Activated T-helper 9 cell treated with anti-CD3 and anti-CD28 coated beads, Interleukin-2, amount 50 U/mL, for 16 hours (primary cell): ENCODE measurements around the gene JOSD2.
A peak's percentile ranks its signal among the peaks of the same experiment; 100 is the strongest.

Source experiments
- DNase-seq: peaks from one replicate; pipeline ENCODE4 v3.0.0-alpha.2; 2020; ENCODE audit warnings: low read depth

JOSD2 gene

DNA sequence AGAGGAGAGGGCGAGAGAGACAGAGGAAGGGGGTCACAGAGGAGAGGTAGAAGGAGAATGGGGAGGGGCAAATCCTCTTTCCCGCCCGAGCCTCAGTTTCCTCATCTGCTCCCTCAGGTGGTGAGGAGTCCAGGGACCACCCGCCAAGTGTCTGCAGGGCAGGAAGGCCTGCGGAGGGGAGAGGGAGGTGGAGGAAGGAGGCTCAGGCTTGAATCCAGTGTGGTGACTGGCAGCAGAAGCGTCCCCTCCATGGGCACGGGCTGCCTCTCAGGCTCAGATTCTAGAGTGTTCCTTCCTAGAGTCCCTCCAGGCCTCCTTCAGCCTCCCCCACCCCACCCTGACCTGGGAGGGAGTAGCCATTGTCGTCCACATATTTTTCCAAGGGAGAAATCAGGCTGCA lies 17.8 kb downstream of the JOSD2 start:
- DNase-seq = no peak

DNA sequence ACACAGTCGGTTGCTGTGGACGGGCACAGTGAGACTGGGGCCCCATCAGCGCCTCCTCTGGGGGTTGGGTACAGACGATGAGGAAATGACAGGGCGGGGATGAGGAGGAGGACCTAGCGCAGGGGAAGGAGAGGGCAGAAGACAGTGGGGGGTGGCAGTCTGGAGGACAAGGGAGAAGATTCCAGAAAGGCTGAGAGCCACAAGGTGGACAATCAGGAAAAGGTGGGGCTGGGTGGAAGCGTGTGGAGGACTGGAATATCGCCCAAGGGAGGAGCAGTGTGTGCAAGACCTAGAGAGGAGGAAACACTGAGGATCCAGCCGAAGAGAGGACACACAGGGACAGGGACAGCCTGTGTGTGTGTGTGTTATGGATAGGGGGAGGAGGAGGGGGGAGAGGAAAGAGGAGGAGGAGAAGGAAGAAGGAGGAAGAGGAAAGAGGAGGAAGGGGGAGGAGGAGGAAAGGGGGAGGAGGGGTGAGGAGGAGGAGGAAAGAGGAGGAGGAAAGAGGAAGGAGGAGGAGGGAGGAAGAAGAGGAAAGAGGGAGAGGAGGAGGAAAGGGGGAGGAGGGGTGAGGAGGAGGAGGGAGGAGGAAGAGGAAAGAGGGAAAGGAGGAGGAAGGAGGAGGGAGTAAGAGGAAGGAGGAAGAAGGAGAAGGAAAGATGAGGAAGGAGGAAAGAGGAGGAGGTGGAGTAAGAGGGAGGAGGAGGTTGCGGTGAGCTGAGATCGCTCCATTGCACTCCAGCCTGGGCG lies 18.5 kb downstream of the JOSD2 start:
- no peak for DNase-seq

DNA sequence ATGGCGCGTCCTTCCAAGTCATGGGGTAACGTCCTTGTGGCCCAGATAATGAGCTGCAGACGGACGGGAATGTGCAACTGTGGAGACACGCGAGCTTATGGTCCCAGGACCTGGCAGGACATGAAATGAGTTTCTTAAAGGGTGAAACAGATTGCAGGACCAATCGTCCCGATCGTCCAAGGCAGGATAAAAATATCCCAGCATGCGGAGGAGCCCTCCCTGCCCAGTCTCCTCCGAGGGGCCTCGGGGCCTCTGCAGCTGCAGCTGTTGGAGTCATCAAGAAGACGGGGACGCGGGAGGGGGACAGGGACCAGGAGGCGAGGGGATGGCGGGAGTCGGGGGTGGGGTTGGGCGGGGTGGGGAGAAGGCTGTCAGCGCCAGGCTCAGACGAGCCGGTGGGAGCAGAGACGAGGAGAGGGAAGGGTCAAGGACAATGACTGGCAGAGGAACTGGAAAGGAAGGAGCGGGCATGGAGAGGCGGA lies 20.0 kb downstream of the JOSD2 start:
- DNase-seq = no peak

DNA sequence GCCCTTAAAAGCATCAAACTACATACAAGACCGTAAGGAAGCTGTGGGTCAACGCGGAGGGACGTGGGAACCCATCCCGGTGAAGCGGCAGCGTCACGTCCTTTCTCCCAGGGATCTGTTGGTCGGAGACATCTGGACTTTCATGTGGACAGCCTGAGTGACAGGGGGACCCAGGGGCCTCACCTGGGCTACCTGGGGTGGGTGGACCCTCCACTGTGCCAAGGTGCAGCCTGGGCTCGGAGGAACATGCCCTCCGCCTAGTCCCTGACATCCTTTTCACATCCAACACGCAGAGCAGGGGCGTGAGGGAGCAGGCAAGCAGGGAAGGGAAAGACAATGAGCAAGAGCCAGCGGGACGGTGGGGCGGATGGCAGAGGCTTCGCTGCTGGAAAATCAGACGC lies 20.6 kb downstream of the JOSD2 start:
- no peak for DNase-seq

DNA sequence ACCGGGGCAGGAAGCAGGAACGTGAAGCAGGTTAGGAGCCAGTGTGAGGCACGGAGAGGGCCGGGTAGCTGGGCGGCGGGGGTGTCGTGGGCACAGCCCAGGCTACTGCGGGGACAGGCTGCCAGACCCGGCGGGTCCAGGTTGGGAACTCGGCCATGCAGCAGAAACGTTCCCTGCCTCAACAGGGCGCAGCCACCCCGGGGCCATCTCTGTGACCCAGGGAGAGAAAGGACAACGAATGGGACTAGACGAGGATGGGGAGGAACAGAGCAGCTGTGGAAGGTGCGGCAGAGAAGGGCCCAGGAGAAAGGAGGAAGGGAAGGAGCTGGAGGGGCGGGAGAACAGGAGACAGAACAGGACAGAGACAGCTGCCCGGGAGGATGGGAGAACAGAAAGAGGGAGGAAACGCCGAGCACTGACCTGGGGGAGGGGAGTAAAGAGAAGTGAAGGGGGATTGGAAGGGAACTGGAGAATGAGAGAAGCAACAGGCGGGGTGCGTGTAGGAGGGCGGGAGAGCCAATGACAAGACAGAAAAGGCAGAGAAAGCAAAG lies 21.5 kb downstream of the JOSD2 start:
- DNase-seq = no peak

DNA sequence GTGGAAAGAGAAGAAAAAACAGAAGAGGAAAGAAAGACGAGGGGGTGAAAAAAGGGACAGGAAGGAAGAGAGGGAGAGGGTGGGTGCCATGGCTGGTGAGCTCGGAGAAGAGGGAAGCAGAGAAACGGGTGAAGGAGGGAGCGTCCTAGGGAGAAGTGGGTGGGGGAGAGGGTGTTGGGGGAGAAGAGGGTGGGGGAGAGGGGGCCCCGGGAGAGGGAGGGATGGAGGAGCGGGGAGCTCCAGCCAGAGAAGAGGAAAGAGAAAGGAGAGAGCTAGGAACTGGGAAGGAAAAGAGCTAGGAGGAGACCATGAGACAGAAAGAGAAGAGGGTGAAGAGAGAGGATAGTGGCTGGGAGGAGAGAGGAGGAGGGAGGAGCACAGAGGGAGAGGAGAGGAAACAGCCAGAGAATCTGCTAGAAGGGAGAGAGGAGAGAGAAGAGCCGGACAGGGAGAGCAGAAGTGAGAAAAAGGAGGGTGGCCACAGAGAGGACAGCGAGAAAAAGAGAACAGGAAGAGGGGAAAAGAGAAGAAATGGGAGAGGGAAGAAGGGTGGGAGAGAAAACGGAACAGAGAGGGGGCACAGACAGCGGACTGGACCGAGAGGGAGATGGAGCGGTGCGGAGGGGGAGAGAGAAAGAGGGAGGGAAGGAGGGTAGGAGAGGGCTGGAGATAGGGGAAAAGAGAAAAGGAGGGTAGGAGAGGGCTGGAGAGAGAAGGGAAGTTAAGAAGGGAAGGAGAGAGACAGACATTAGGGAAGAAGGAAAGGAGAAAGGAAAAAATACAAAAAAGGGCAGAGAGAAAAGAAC lies 22.4 kb downstream of the JOSD2 start:
- DNase-seq = no peak

DNA sequence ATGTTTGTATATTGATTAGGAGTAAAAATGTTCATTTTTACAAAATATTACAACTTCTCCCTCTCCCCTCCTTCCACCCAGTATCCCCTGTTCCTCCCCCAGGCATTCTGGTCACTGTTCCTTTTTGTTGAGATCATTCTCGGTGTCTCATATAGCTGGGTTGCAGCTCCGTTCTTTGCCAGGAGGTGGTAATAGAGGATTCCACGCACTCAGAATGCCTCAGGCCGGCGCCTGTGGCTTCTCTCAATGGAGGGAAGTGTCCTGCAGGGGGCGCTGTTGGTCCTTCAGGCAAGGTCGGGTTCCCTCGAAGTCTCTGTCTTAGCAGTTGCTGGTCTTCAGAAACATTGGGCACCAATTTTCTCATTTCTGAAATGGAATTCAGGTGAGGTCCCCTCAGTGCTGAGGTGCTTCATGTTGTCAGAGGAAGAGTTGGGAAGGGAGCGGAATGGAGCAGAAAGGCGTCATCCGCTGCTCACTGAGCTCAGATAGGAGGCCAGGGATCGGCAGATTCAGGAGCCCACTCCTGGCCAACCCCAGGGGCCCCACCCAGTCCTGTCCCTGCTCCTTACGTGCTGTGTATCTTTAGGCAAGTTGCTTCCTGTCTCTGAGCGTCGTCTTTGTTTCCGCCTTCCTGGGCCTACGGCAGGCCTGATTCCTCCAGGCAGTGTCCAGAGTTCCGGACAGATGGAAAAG lies 24.0 kb downstream of the JOSD2 start:
- DNase-seq = peak; percentile 34

DNA sequence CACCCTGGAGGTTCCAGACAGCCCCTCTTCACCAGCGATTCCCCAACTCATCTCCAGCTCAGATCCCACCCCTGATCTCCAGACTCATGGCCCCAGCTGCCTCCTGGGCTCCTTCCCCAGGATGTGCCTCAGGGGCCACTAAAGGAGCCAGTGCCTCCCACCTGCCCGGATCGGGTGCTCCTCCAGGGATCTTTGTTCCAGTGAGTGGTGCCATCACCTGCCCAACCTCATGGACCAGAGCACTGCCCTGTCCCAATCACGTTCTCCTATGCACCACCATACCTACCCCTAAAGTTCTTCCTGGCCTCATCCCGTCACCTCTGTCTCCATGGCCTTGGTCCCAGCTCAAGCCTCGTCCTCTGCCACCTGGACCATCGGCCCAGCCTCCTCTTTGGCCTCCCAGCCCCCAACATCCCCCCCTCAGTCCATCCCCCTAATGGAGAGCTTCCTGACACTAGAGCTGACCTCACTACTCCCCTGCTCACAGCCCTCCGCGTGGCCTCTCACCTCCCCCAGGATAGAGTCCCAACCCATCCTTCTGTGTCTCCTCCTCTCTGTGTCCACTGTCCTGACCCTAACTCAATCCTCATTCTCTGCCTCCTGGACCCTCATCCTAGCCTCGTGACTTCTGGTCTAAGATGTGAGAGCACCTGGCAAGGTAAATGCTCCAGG lies 25.6 kb downstream of the JOSD2 start:
- no peak for DNase-seq

DNA sequence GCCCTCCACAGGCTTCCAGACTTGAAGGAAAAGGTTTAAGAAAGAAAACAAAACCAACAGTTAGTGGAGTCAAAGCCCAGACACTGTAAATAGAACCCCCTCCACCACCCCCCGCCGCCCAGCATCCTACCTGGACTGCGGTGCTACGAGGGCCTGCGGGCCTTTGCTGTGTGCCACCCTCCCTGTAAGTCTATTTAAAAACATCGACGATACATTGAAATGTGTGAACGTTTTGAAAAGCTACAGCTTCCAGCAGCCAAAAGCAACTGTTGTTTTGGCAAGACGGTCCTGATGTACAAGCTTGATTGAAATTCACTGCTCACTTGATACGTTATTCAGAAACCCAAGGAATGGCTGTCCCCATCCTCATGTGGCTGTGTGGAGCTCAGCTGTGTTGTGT lies 28.1 kb downstream of the JOSD2 start:
- no peak for DNase-seq

DNA sequence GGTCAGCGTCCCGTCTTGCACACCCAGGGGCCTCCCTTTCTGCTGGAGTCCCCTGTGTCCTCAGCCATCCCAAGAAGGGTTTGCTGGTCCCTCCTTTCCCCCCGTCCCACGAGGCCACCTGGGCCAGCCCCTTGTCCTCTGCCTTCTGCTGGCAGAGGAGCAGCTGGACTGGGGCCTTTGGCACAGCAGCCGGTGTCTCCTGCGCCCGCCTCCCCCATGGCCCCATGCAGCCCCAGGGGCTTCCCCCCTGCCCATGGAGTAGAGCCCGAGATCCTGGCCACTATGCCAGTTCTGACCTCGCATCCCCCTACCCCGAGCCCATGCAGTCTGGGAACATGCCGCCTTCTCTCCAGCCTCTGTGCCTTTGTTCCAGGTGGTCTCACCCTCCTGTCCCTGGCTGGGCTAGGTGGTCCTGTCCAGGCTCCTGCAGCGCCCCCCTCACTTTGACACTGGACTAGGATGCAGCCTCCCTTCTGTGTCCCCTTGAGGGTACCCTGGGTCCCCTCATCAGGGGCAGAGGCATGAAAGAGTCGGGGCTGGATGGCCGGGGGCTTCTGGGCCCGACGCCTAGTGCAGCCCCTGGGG lies 28.6 kb downstream of the JOSD2 start:
- no peak for DNase-seq

DNA sequence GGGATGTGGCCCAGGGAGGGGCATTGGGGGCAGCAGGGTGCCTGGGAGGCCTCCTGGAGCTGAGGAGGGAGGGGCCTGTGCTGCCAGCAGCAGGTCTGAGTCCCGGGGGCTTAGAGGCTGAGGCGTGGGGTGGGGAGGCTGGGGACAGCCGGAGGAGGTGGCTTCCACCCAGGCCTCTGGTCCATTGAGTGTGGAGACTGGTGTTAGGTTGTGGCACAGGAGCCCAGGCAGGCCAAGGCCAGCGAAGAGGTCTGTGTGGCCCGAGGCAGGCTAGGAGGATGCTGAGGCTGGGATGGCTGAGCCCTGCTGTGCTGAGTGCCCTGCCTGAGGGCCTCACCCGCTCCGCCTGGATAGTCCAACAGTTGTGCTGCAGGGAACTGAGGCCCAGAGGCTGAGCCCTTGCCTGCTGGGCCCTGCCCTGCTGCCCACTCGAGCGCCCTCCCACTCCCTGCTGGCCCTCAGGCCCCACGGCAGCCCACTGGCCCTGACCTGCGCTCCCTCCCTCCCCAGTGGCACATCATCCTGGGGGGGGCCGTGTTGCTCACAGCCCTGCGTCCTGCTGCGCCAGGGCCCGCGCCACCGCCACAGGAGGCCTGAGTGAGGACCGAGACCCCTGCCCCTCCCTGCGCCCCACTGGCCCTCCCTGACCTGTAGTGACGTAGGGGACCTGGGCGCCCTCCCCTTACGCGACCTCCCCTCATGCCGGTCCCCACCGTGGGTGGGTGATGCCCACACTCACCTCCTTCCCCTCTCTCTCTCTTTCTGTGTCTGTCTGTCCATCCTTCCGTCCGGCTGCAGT lies 29.4 kb downstream of the JOSD2 start:
- no peak for DNase-seq

DNA sequence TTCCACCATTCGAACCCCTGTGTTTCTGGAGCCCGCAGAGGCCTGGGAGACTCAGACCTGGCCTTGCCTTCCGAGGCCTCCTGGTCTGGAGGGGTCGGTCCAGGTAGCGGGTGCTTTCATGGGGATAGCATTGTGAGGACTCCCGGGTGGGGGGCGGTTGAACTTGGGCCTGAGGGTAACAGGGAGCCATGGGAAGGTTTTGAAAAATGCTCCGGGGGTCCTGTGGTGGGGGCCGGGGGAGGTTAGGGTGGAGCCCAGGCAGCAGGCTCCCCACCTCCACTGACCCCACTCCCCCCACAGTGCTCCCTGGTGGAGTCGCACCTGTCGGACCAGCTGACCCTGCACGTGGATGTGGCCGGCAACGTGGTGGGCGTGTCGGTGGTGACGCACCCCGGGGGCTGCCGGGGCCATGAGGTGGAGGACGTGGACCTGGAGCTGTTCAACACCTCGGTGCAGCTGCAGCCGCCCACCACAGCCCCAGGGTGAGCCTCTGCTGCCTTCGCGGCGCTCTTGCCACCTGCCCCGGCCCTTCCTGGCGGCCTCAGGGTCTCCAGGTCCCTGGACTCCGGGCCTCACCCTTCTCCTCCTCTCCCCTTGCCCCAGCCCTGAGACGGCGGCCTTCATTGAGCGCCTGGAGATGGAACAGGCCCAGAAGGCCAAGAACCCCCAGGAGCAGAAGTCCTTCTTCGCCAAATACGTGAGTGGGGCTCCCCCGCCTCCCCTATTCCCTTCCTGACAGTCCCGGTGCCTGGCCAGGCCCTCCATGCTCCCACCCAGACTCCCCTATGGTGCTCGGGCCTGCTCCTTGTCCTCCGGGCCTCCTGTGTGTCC lies 30.5 kb downstream of the JOSD2 start:
- no peak for DNase-seq

DNA sequence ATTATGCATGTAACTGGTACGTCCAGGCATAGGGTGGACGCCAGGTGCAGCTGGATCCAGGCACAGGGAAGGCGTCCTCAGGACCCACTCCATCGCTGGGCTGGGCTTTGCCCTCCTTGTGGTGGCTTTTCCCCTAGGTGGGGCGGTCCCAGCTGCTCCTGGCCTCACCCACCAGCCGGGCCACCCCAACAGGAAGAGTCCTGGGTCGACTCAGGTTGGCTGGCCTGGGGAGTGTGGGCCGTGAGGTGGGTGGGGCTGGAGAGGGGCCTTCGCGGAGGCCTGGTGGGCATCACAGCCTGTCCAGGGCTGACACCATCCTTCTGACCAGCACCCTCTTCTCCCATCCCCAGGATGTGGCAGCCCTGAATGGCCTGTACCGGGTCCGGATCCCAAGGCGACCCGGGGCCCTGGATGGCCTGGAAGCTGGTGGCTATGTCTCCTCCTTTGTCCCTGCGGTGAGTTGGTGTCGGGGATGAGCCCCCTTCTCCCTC lies 31.2 kb downstream of the JOSD2 start:
- DNase-seq = no peak

DNA sequence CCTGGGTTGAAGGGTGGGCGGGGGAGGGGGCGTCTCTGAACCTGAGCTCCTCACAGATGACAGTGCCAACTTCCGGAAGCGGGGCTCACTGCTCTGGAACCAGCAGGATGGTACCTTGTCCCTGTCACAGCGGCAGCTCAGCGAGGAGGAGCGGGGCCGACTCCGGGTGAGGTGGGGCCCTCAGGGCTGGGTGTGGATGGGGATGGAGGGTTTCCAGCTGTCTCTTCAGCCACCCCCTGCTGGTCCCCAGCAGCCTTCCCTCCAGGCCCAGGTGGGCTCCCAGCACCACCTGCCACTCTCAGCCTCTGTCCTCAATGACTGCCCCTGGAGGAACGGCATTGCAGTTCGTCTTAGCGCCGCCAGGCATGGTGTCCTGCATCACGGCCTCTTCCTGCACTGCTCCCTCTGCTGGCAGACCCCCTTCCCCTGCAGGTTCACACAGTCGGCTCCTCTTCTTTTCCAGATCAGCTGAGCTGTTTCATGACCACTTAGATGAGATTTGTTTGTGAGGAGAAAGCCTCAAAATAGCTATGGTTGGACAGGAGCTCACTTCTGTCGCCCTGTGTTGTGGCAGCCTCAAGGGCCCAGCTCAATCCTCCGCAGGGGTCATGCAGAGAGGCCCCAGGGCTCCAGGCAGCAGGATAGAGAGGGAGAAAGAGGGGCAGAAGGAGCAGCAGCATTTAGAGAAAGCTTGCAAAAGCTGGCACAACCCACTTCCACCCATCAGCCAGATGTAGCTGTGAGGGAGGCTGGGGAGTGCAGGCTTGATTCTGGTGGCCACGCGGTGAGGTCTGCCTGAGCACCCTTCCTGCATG lies 31.9 kb downstream of the JOSD2 start:
- DNase-seq = no peak

DNA sequence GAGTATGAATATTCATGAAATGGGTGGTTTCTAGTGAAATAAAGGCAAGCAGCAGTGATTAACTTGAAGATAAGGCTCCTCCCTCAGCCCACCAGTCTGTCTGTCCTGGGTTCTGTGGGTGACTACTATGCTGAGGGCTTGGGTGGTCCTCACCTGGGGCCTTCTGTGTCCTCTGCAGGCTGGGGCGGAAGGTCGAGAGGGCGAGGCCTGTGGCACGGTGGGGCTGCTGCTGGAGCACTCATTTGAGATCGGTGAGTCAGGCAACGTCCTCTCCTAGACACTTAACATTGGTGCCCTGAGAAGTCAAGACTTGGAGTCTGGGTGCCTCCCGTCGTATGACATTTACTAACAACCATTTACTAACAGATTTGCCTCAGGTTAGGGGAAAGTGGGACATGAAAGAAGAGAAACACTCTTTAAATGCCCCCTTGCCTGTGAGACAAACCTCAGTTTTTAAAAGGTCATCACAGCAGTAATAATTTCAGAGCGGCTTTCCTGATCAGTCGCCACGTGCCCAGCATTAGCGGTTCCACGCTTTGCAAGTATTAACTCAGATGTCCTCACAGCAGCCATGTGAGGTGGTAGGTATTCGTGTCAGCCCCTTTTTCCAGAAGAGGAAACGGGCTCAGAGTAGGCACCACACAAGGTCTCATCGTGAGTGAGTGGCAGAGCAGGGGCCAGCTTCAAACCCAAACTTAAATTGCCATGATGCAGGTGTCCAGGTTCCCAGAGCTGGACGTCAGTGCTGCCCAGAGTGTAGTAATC lies 33.1 kb downstream of the JOSD2 start:
- no peak for DNase-seq

DNA sequence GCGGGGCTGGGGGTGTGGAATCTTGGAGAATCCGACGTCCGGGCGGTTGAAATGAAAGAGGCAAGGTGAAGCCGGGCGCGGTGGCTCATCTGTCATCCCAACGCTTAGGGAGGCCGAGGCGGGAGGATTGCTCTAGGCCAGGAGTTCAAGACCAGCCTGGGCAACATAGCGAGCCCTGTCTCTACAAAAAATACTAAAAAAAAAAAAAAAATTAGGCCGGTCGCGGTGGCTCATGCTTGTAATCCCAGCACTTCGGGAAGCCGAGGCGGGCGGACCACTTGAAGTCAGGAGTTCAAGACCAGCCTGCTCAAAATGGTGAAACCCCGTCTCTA lies 34.1 kb downstream of the JOSD2 start:
- no peak for DNase-seq

DNA sequence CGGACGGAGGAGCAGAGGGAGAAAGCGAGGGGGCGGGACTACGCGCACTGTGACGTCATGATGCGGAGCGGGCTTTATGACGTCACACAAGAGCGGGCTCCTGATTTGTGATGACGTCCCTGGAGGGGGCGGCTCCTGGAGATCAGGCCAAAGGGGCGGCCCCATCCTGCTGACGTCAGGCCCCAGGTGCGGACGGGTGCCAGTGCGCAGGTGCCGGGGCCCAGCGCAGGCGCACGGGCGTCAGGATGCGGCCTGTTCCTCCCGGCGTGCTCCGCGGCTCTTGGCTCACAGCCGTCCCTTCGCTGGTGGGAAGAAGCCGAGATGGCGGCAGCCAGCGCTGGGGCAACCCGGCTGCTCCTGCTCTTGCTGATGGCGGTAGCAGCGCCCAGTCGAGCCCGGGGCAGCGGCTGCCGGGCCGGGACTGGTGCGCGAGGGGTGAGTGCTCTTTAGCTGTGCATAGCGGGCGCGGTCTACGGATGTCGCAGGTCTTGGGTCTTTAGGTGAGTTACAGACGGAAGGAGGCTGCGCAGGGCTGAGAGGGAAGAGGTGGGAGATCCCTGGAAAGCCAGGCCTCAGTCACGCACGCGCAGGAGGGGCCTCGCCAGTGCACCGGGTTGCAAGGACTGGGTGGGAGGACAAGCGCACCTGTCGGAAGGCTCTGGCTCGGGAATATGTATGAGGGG lies 34.6 kb downstream of the JOSD2 start, which contains the start of the genes EMC10 and GARIN5A:
Gene EMC10 (plus strand): TSS at position 284 of the 683 bp plus-strand sequence. CDS start 38 bp downstream, at position 322.
Gene GARIN5A (minus strand): TSS at position 625 of the 683 bp plus-strand sequence. CDS start 460 bp downstream, at position 165.
- DNase-seq = peak; percentile 87
